Vagina (tissue), 2 donors: ENCODE measurements around the gene AKAP13. TPM values are rescaled to one million over a fixed set of nuclear protein-coding genes. Genes with fewer than 3 reads are reported as not detected.

Source experiments
- DNase-seq, 2 donors: peaks; one replicate each; pipeline ENCODE4 v3.0.0-alpha.2; 2017; ENCODE audit errors: extremely low spot score in 2 of 2
- H3K27ac ChIP-seq: fragments of 200-600 bp; sonication (generic); one replicate; pipeline ENCODE4 v1.5.1; 2019
- H3K27me3 ChIP-seq: fragments of 200-600 bp; sonication (generic); one replicate; pipeline ENCODE4 v1.5.1; 2019
- H3K36me3 ChIP-seq, 2 donors: fragments of 200-600 bp; sonication (generic); one replicate each; pipeline ENCODE4 v1.5.1; 2017 to 2019
- H3K4me1 ChIP-seq: fragments of 200-600 bp; sonication (generic); one replicate; pipeline ENCODE4 v1.5.1; 2019
- H3K4me3 ChIP-seq, 2 donors: fragments of 200-600 bp; sonication (generic); 1 replicate in 1 of 2; 2 replicates in 1 of 2; pipeline ENCODE4 v1.5.1; 2016 to 2019
- H3K9me3 ChIP-seq: fragments of 200-600 bp; sonication (generic); one replicate; pipeline ENCODE4 v1.5.1; 2019
- POLR2A ChIP-seq, 2 donors: fragments of 450-650 bp; IDR thresholded peaks; one replicate each; pipeline ENCODE4 v1.6.1; 2017; ENCODE audit warnings: antibody characterized with exemption in 2 of 2, mild to moderate bottlenecking in 2 of 2, moderate library complexity in 2 of 2
- POLR2AphosphoS5 ChIP-seq, 2 donors: sonication (generic); formaldehyde crosslinking; IDR thresholded peaks; one replicate each; pipeline ENCODE4 v1.9.0; 2017; ENCODE audit warnings: antibody characterized with exemption in 2 of 2, mild to moderate bottlenecking in 2 of 2, low read depth in 1 of 2; ENCODE audit not compliant: insufficient read depth in 1 of 2
- intact Hi-C: fragments of 100-400 bp; cut with DNase I; formaldehyde crosslinking; loops from one replicate; pipeline ENCODE4 v1.15.1; 2023
- total RNA-seq: library from RNA; depleted of rRNA; stranded (reverse); fragments of >200 nt; gene quantifications from one replicate; pipeline ENCODE4 v1.2.3, GENCODE V29; 2016
- TF ChIP-seq, protein P1 (sequence below), 3 experiments: fragments of 450-650 bp in 2 of 3; fragments of 200-600 bp in 1 of 3; sonication (generic) in 1 of 3; IDR thresholded peaks; one replicate each; pipeline ENCODE4 v1.5.1; 2017 to 2019; ENCODE audit warnings: antibody characterized with exemption in 3 of 3, mild to moderate bottlenecking in 2 of 3, moderate library complexity in 2 of 3

Gene AKAP13
- total RNA-seq, 1 donor from 2014 or later: 177 TPM

DNA sequence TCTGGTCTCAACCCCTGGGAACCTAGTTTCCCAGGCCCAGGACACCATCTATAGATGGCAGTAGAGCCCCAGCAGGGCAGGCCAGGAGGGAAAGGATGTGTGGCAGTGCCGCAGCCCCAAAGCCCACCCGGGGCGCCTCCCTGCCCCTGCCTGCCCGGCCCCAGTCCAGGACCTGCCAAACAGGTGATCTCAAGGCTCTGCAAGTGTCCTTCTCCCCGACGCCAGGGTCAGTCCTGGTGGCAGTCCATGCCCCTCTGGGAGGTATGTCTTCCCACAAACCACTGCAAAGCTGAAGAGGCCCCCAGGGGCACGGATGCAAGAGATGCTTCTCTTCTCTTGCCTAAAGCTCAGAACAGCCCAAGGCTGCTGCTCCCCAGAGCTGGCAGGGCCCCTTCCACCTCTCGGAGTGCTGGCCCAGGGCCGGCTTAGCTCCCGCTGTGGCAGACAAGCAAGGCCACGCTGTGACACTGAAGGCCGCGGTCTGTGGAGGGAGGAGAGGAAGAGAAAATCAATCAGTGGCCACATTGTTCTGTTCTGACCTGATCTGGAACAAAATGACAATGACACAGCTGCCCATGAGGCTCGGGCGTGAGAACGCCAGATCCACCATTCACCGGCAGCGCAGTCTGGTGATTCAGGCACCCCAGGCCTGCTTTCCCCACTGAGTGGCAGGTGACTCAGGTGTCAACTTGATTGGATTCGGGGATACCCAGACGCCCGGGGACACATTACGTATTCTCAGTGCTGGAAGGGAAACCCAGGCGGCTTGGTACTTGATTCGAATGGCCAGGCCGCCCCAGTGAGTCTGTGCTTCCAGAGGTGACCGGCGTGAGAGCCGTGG is 380.3 kb downstream of the AKAP13 start:
- no peaks in the 10 kb centered on the region for H3K9me3 ChIP-seq
- TF ChIP-seq POLR2A (IDR thresholded peaks at IDR 0.05) (no peak), POLR2AphosphoS5 (IDR thresholded peaks at IDR 0.05; ENCODE audit: insufficient read depth in 1 of 2, low read depth in 1 of 2) (no peak)
- TF ChIP-seq, protein P1, sequence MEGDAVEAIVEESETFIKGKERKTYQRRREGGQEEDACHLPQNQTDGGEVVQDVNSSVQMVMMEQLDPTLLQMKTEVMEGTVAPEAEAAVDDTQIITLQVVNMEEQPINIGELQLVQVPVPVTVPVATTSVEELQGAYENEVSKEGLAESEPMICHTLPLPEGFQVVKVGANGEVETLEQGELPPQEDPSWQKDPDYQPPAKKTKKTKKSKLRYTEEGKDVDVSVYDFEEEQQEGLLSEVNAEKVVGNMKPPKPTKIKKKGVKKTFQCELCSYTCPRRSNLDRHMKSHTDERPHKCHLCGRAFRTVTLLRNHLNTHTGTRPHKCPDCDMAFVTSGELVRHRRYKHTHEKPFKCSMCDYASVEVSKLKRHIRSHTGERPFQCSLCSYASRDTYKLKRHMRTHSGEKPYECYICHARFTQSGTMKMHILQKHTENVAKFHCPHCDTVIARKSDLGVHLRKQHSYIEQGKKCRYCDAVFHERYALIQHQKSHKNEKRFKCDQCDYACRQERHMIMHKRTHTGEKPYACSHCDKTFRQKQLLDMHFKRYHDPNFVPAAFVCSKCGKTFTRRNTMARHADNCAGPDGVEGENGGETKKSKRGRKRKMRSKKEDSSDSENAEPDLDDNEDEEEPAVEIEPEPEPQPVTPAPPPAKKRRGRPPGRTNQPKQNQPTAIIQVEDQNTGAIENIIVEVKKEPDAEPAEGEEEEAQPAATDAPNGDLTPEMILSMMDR (IDR thresholded peaks at IDR 0.05): no peak
- H3K4me3 ChIP-seq: no peak overlapping the region
- H3K27me3 ChIP-seq: no peaks in the 10 kb centered on the region
- intact Hi-C loops: no loop called here
- DNase-seq: no peak
- peaks cover 0 to 7% of the 10 kb centered on the region in 2 donors for H3K36me3 ChIP-seq
- no peak overlapping the region for H3K27ac ChIP-seq
- peaks cover 12% of the 10 kb centered on the region for H3K4me1 ChIP-seq

DNA sequence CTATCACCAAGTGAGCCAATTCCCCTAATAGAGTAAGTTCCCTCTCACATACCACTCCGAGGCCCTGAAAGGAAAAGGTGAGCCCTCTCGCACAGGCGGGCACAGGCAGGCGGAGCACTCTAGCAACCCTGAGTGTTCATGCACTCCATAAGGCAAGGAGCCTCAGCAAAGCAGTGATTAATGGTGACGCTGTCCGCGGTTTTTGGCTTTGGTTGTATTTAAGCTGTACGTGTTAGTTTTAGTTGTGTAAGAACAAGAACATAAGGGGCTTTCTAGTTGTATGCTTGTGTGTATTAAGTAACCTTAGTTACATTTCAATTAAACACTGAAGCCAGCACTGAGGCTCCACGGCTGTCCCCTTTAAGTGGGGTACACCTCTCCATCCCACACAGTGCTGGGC is 381.2 kb downstream of the AKAP13 start:
- Histone ChIP-seq H3K36me3 (peaks cover 0 to 7% of the 10 kb centered on the region in 2 donors), H3K9me3 (no peaks in the 10 kb centered on the region), H3K27ac (no peak overlapping the region), H3K4me1 (peaks cover 20% of the 10 kb centered on the region), H3K4me3 (no peak overlapping the region), H3K27me3 (no peaks in the 10 kb centered on the region)
- intact Hi-C loops: no loop called here
- TF ChIP-seq POLR2A (IDR thresholded peaks at IDR 0.05): no peak
- TF ChIP-seq, protein P1 (IDR thresholded peaks at IDR 0.05): no peak
- no peak for TF ChIP-seq POLR2AphosphoS5 (IDR thresholded peaks at IDR 0.05; ENCODE audit: insufficient read depth in 1 of 2, low read depth in 1 of 2)
- DNase-seq: no peak

DNA sequence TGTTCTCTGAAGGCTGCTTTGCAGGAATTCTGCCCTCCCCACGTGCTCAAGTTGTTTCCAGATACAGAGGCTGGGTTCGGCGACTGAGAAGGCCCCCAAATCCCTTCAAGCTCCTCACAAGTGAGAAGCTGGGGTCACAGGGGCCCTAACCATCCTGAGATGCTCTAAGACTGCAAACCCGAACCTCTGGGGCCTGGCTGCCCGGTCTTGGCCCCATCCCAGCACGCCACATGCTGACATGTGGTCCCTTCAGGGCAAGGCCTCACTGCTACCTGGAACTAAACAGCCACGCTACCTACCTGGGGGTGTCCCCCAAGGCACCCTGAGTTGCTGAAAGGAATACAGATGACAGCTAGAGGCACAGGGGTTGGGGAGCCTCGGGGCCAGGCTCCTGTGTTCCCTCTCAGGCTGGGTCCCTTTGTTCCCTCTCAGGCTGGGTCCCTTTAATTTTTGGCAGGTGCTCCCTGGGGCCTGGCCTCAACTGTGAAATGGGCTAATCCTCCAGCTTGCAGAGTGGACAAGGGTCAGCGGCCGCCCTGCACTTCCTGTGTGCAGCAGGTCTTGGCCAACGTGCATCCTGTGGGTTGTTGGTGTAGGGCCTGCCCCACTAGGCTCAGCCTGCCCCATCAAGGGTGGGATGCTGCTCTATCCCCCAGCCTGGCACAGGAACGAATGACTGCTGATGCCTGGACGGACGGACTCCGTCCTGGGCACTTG is 381.8 kb downstream of the AKAP13 start:
- intact Hi-C loops: no loop called here
- Histone ChIP-seq H3K27ac (no peak overlapping the region), H3K27me3 (no peaks in the 10 kb centered on the region), H3K4me1 (peaks cover 20% of the 10 kb centered on the region), H3K4me3 (no peak overlapping the region), H3K36me3 (peaks cover 0 to 7% of the 10 kb centered on the region in 2 donors), H3K9me3 (no peaks in the 10 kb centered on the region)
- no peak for DNase-seq
- TF ChIP-seq POLR2AphosphoS5 (IDR thresholded peaks at IDR 0.05; ENCODE audit: insufficient read depth in 1 of 2, low read depth in 1 of 2) (no peak), POLR2A (IDR thresholded peaks at IDR 0.05) (no peak)
- TF ChIP-seq, protein P1 (IDR thresholded peaks at IDR 0.05): no peak

DNA sequence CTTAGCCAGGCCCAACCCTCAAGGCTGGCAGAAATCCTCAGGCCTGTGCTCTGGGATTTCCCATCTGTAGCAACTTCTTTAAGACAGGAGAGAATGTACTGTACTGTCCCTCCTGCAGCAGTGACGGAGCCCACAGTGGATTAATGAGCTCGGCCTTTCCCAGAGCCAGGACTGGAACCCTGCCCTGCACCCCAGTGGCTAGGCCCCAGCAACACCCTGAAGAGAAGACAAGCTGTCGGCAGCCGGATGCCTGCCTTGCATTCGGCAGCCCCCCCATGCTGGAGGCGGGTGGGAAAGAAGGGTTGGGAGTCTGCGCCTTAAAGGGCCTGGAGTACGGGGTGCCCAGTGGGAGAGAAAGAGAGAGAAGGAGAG is 382.3 kb downstream of the AKAP13 start:
- H3K27ac ChIP-seq: no peak overlapping the region
- H3K36me3 ChIP-seq: peaks cover 0 to 7% of the 10 kb centered on the region in 2 donors
- no peak for DNase-seq
- peaks cover 20% of the 10 kb centered on the region for H3K4me1 ChIP-seq
- no peak for TF ChIP-seq POLR2AphosphoS5 (IDR thresholded peaks at IDR 0.05; ENCODE audit: insufficient read depth in 1 of 2, low read depth in 1 of 2)
- TF ChIP-seq POLR2A (IDR thresholded peaks at IDR 0.05): no peak
- TF ChIP-seq, protein P1 (IDR thresholded peaks at IDR 0.05): no peak
- no peak overlapping the region for H3K4me3 ChIP-seq
- H3K9me3 ChIP-seq: no peaks in the 10 kb centered on the region
- H3K27me3 ChIP-seq: no peaks in the 10 kb centered on the region
- intact Hi-C loops: no loop called here
